ENCODE data around the gene FAM120A. TPM values are rescaled to one million over a fixed set of nuclear protein-coding genes. Genes with fewer than 3 reads are reported as not detected.

FAM120A gene
- total RNA-seq, 4 donors from 2014 or later: 67.5 to 108 (median 89.8) TPM

GRCh38 chr9:93447655-93448054, 3.8 kb upstream of the FAM120A start:
- Histone ChIP-seq H3K36me3 (peaks cover 31% of the 10 kb centered on the region), H3K27ac (no peak overlapping the region), H3K4me1 (peaks cover 14% of the 10 kb centered on the region), H3K27me3 (no peaks in the 10 kb centered on the region), H3K9me3 (no peaks in the 10 kb centered on the region), H3K4me3 (no peak overlapping the region)
- no peak for TF ChIP-seq POLR2A (IDR thresholded peaks at IDR 0.05)
- no peak for TF ChIP-seq EP300 (IDR thresholded peaks at IDR 0.05)
- no peak for TF ChIP-seq CTCF (IDR thresholded peaks at IDR 0.05)
- no peak for TF ChIP-seq POLR2AphosphoS5 (IDR thresholded peaks at IDR 0.05)
- 99% methylated on average over 4 of the region's 4 CpGs for WGBS
- no peak for DNase-seq (ENCODE audit: low spot score in 2 of 2)

- 0% methylated on average over 33 of the region's 92 CpGs for WGBS
- H3K36me3 ChIP-seq: peaks cover 18% of the 10 kb centered on the region
- peak in 1 of 2 donors; percentile 77 for DNase-seq (ENCODE audit: low spot score in 2 of 2)
- peak overlapping the region; percentile 95 for H3K27ac ChIP-seq
- TF ChIP-seq EP300 (IDR thresholded peaks at IDR 0.05): no peak
- TF ChIP-seq CTCF (IDR thresholded peaks at IDR 0.05): no peak
- no peak for TF ChIP-seq POLR2A (IDR thresholded peaks at IDR 0.05)
- TF ChIP-seq POLR2AphosphoS5 (IDR thresholded peaks at IDR 0.05): no peak
- H3K27me3 ChIP-seq: no peaks in the 10 kb centered on the region
- no peaks in the 10 kb centered on the region for H3K9me3 ChIP-seq
- peak overlapping the region; percentile 76 for H3K4me3 ChIP-seq
- H3K4me1 ChIP-seq: peaks cover 47% of the 10 kb centered on the region
Measured at GRCh38 chr9:93451849-93452709, 594 bp downstream of the FAM120A start.

GRCh38 chr9:93452710-93453046, 1.2 kb downstream of the FAM120A start:
- WGBS: 0% methylated on average over 7 of the region's 10 CpGs
- DNase-seq (ENCODE audit: low spot score in 2 of 2): no peak
- Histone ChIP-seq H3K9me3 (no peaks in the 10 kb centered on the region), H3K27ac (peak overlapping the region; percentile 95), H3K27me3 (no peaks in the 10 kb centered on the region), H3K36me3 (peaks cover 12% of the 10 kb centered on the region), H3K4me1 (peaks cover 49% of the 10 kb centered on the region), H3K4me3 (peak overlapping the region; percentile 76)
- no peak for TF ChIP-seq CTCF (IDR thresholded peaks at IDR 0.05)
- TF ChIP-seq POLR2A (IDR thresholded peaks at IDR 0.05): no peak
- TF ChIP-seq EP300 (IDR thresholded peaks at IDR 0.05): no peak
- no peak for TF ChIP-seq POLR2AphosphoS5 (IDR thresholded peaks at IDR 0.05)

- TF ChIP-seq EP300 (IDR thresholded peaks at IDR 0.05) (no peak), POLR2A (IDR thresholded peaks at IDR 0.05) (peak in 1 of 2 donors; percentile 10), POLR2AphosphoS5 (IDR thresholded peaks at IDR 0.05) (peak in 2 of 3 donors; percentile 27 to 71)
- Histone ChIP-seq H3K9me3 (no peaks in the 10 kb centered on the region), H3K4me3 (peak within 1 kb of the TSS; percentile 76), H3K27ac (peak within 1 kb of the TSS; percentile 95), H3K4me1 (peaks cover 50% of the 10 kb centered on the region), H3K27me3 (no peaks in the 10 kb centered on the region), H3K36me3 (peaks cover 6% of the 10 kb centered on the region)
- 2% methylated on average over 27 of the region's 34 CpGs for WGBS
- peak; percentile 96 to 97 for DNase-seq (ENCODE audit: low spot score in 2 of 2)
Measured at GRCh38 chr9:93453047-93453914, 1.8 kb downstream of the FAM120A start, which contains the start of gene FAM120AOS. Gene FAM120AOS (minus strand): TSS chr9:93453581. CDS start chr9:93452709, 872 bp downstream.

GRCh38 chr9:93456022-93456421, 4.5 kb downstream of the FAM120A start:
- H3K4me3 ChIP-seq: no peak overlapping the region
- DNase-seq (ENCODE audit: low spot score in 2 of 2): no peak
- no peaks in the 10 kb centered on the region for H3K27me3 ChIP-seq
- peaks cover 58% of the 10 kb centered on the region for H3K4me1 ChIP-seq
- no peaks in the 10 kb centered on the region for H3K9me3 ChIP-seq
- no peaks in the 10 kb centered on the region for H3K36me3 ChIP-seq
- 100% methylated on average over 1 of the region's 1 CpG for WGBS
- TF ChIP-seq EP300 (IDR thresholded peaks at IDR 0.05) (no peak), POLR2A (IDR thresholded peaks at IDR 0.05) (no peak), CTCF (IDR thresholded peaks at IDR 0.05) (no peak), POLR2AphosphoS5 (IDR thresholded peaks at IDR 0.05) (no peak)
- H3K27ac ChIP-seq: no peak overlapping the region
